HG02973 (cell line): ENCODE data around the gene ZNF521.

Experiments
- ATAC-seq: cut with Tn5 transposase; IDR thresholded peaks from one replicate; pipeline ENCODE4 v1.9.1; 2021; ENCODE audit warnings: moderate library complexity; ENCODE audit not compliant: unreplicated experiment

The ZNF521 gene

GRCh38 chr18:25253136-25253535 is 98.8 kb downstream of the ZNF521 start:
- ATAC-seq = no peak

- ATAC-seq = no peak
Measured at GRCh38 chr18:25251068-25251467, 100.9 kb downstream of the ZNF521 start.

DNA sequence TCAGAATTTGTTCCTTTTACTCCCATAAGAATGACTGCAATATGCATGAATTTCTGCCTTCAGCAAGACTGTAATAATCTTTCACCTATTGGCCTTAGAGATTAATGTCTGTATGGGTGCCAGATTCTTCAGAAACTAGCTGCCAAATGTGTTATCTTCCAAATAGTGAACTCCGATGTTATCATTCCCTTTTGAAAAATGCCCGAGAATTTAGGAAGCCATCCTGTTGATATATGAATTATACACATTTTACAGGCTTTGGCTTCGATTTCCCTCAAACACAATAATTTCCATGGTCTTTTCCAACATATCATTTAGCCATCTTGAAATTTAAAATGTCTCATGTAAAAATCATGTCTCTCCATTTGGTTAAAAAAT is 101.5 kb downstream of the ZNF521 start:
- no peak for ATAC-seq

- no peak for ATAC-seq
Measured at GRCh38 chr18:25248755-25249154, 103.2 kb downstream of the ZNF521 start.

GRCh38 chr18:25247725-25248124 is 104.2 kb downstream of the ZNF521 start:
- ATAC-seq = no peak

DNA sequence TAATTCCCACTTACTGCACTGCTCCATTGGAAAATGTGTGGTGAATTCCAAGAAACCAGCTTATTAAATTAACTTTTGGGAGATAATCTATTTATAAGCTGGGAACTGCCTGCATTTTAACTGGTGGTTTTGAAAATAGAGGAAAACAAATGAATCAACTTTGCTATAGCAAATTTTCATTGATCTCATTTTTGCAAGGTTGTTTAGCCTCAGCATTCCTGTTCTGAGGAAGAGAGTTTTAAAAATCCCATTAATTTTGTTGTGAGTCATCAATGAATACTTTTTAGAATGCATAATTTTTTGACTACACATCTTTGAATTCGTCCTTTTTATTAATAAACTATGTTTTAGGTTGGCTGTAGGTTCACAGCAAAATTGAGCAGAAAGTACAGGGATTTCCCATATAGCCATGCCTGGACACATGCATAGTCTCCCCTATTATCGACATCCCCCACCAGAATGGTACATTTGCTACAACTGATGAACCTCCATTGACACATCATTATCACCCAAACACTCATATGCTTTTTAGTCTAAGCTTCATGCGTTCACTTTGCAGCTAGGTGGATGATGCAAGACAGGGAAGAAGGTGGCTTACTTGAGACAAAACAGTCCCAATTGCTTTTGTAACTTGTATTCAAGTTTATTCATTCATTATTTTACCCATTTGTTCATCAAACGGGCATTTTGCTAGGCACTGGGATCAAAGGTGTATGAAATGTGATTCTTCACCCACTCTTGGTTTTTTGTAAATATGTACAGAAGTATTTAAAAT is 106.9 kb downstream of the ZNF521 start:
- ATAC-seq = no peak

GRCh38 chr18:25244170-25244569 is 107.8 kb downstream of the ZNF521 start:
- ATAC-seq = no peak

DNA sequence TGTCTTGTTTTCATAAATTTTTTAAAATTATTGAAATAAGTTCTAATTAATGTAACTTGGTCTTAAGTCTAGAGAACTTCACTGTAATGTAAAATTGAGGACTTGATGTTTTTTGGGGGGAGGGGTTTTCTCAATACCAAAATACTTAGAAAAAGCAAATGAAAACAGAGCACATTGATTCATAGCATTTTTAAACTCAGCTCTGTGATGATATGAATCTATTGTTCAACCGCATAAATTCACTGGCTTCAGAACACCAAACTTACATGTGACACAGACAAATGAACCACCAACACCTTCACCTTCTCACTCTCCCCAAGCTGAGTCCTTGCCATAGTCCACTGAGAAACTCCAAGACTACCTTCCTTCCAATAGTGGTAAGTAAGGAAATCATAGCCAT is 108.2 kb downstream of the ZNF521 start:
- ATAC-seq = no peak

- no peak for ATAC-seq
Measured at GRCh38 chr18:25243257-25243656, 108.7 kb downstream of the ZNF521 start.

GRCh38 chr18:25240420-25240770 is 111.6 kb downstream of the ZNF521 start:
- no peak for ATAC-seq

- no peak for ATAC-seq
Measured at GRCh38 chr18:25239581-25240419, 112.2 kb downstream of the ZNF521 start.

GRCh38 chr18:25239151-25239550 is 112.8 kb downstream of the ZNF521 start:
- no peak for ATAC-seq

DNA sequence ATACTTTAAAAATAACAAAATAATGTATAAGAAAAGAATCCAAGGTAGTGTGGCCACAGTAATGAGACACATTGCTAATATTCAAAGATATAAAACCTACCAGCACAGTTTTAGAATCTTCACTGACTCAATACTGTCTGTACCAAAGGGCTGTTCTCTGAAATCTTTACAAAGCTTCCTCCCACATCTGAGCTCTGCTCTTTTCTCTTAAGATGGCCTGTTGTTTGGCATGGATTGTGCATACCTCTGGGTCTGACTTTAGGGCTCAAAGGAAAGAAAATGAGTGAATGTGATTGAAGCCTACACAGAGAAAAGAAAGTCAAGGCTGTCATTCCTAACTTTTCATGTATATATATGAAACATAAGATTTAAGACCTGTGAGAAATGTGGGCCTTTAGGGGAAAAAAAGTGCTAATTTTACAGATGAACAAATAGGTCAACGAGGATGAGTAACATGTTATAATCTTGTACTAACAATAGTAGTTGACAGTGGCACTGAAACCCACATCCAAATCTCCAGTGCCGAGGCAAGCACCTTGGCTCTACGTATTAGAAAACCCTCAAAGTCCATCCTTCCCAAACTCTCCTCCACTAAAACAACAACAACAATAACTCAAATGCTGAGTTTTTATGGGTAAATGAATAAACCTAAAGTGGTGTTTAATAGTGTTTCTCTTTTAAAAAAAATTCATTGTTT is 114.2 kb downstream of the ZNF521 start:
- no peak for ATAC-seq

- ATAC-seq = no peak
Measured at GRCh38 chr18:25236736-25237135, 115.2 kb downstream of the ZNF521 start.

DNA sequence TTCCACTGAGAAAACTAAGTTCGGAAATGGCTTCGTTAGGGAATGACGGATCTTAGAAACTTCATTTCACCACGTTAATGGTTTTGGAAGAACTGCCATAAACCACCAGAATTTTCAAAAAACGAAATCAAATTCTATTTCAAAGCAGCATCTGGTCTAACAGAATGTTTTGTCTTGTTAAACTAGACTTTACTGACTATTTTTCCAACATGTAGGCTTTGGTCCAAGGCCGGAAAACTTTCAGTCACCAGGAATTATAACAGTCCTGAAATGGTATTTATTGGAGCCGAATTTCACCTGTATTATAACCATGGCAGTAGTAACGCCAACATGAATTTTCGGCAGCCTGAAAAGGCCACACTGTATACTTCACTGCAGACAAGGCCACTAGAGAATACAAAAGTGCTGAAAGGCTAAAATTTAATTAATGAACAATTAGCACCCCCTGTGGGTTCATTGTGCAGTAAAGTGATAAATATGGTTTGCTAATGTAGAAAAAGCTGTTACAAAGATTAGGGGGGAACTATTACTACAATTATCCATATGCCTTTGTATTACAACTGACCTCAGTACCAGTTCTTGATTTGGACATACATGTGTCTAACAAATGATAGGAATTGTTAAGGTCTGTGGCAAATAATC is 116.4 kb downstream of the ZNF521 start:
- ATAC-seq = no peak

DNA sequence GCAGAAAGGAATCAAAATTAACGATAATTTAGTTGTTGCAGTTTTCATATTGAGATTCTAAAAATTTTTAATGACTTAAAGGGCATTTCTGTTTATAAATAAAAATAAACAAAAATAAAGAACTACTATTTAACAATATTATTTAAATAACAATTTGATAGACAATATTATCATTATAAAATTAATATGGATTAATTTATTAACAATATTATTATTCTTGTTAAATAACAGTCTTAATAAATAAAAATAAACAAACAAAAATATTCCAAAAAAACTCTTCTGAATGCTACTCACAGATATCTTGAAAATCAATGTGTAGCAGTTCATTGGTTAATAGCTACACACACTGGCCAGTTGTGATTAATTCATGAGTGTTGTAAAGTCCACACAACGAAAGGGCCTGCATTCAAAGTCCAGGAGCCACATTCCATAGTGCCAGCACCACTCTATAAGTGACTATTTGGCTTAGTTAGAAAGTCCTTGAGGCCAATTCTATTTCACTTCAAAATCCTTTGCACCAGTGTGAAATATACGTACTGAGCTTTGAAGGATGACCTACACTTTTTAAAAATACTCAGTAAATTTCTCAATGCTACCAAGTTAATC is 117.1 kb downstream of the ZNF521 start:
- no peak for ATAC-seq

DNA sequence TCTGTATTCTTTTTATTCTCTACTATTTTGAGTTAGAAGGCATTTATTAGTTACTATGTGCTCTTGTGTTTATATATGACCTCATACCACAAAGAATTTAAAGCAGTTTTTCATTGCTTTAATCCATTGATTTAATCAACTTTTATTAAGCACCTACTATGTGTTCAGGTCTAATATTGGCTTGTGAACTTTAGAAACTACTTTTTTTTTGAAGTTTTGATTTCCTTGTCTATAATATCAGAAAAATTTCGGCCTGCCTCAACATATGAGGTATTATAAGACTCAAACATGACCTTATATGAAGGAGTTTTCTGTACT is 117.7 kb downstream of the ZNF521 start:
- no peak for ATAC-seq

GRCh38 chr18:25233528-25234321 is 118.2 kb downstream of the ZNF521 start:
- ATAC-seq = no peak

DNA sequence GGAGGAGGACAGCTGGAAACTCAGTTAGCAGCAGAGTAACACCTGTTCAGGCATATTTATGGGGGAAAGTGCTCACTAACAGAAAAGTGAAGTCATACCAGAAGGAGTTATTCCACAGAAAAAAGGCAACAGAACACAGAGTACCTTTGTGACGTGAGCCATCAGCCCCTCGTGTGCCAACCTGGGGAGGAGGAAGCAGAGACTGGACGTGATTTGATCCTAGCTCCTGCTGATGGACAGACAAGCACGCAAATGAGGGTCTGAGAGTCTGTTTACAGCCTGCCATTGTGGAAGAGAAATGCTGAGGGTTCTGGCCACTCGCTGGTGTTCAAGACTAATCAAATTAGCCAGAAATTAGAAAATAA is 120.7 kb downstream of the ZNF521 start:
- ATAC-seq = no peak

- ATAC-seq = no peak
Measured at GRCh38 chr18:25230658-25231326, 121.2 kb downstream of the ZNF521 start.
